ENCODE results near the gene SUSD4.
A peak's percentile ranks its signal among the peaks of the same experiment; 100 is the strongest.

Gene SUSD4

DNA sequence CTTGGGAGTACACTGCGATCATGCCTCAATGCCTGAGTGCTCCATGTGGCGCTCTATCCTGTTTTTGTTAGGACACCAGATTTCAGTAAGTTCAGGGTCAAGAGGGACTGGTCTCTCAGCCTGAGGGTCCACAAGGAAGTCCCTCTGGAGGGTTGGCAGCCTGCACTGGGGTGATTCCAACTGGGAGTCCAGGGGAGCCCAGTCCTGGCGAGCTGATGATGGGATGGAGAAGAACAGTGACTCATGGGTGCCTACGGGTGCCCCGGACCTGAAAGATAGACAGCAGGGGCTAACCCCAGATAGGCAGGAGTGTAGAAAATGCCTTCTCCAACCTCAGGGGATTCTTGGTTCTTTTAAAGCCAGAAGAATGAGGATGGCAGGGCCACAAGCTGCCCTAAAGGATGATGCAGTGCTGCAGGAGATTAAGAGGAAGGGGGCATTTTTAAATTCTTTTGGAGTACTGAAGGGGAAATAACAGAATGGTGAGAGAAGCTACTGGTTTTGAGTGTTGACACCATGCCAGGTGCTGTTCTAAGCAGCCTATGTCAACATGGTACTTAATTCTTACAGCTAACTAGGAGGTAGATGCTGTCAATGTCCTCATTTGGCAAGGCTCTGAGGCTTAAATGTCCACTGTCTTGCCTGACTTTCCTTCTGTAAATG lies 152.5 kb downstream of the SUSD4 start:
- no peak for DNase-seq (ENCODE audit: low spot score)

DNA sequence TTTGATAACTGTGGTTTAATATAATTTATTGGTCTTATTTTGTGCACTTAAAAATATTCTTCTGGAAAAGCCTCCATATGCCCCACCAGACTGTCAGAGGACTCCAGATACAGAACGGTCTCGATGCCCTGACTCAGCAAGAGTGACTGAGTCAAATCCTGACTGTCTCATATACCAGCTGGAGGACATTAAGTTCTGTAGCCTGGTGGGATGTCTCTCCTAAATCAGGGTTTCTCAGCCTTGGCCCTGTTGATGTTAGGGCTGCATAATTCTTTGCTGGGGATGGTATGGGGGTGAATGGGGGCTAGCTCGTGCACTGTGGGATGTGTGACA lies 153.2 kb downstream of the SUSD4 start:
- no peak for DNase-seq (ENCODE audit: low spot score)

DNA sequence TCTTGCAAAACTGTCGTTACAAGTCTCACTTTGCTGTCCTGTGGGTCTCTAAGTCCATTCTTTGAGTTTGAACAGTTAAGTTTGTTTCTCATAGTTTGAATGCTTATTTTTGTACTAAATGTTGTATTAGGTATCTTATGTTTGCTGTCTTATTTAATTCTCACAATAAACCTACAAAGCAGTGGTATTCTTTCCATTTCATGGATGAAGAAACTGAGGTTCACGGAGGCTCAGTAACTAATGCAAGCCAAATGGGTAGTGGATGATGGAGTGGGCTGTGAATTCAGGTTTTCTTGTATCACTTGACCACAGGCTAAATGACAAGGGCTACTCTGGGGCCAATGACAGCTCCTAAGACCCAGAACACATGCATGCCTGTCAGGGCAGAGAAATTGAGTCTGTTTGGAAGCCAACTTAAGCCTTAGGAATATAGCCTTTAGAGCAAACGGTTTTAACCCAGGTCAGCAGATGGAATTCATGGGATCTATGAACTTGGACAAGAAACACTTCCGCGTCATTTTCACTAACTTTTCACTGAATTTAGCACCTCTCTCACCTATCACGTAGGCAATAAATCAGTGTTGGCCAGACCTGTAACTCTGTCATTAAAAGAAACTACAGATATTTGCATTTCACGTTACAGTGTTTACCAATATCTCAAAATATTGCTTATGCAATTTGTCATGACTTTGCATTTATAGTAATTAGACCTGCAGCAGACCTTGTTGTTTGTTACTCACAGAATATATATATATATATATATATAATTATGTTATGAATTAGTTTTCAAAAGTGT lies 153.8 kb downstream of the SUSD4 start:
- DNase-seq (ENCODE audit: low spot score) = no peak

DNA sequence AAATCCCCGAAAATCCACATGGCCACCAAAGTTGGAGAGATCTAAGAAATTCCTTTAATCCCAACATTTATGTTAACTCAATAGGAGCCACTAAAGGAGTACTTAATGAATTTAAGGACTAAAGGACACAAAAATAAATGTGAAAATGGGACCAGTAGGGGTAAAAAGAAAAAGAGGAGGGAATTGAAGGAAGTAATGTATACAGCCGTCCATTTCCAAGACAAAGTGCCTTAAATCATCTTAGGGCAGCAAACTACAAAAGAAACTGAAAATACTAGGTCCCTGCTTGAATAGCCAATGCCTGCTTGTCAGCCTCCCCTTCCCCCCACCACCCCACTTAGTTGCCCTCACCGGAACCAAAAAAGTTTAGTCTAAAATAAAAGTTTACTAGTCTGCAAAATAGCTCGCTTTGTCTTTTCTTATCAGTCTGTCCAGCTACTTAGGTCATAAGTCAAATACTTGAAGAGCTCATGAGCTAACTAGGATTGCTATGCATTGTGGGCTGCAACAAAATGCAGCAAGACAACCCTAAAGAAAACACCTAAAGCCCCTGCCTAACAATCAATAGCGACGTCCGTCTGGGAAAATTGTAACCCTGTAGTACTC lies 154.6 kb downstream of the SUSD4 start:
- DNase-seq (ENCODE audit: low spot score) = no peak

DNA sequence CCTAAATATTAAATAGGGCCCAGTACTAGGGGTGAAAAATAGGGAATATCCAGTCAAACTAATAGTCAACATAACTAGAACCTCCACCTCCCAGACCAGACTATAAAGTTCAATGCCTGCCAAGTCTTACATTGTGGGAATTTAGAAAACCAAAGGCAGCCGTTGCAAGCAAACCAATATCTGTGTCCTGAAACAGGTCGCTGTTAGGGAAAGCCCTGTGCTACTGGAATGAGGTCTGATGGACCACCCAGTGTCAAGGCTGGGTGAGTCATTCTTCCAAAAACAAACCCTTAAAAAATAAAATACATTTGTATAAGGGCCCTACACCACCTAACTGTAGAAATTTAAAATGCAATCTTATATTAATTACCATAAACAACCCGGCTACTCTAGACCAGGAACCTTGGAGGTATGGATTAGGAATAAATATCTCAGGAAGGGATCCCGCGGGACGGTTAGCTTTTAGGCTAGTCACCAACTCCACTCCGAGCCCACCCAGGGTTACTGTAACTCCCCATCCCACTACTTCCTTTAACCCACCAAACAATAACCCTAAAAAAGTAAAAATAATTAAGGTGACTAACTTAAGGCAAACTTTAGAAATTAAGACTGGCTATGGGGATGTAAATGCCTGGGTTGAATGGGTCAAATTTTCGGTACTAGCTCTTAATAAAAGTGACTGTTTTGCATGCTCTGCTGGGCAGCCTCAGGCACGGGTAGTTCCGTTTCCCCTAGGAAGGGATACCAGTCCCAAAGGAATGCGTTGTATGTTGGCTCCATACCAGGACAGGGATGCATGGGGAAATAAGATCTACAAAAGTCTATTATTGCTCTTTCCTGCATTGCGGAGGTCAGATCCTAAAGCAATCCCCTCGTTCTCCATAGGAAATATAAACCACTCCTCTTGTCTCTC lies 155.6 kb downstream of the SUSD4 start:
- DNase-seq (ENCODE audit: low spot score) = no peak

DNA sequence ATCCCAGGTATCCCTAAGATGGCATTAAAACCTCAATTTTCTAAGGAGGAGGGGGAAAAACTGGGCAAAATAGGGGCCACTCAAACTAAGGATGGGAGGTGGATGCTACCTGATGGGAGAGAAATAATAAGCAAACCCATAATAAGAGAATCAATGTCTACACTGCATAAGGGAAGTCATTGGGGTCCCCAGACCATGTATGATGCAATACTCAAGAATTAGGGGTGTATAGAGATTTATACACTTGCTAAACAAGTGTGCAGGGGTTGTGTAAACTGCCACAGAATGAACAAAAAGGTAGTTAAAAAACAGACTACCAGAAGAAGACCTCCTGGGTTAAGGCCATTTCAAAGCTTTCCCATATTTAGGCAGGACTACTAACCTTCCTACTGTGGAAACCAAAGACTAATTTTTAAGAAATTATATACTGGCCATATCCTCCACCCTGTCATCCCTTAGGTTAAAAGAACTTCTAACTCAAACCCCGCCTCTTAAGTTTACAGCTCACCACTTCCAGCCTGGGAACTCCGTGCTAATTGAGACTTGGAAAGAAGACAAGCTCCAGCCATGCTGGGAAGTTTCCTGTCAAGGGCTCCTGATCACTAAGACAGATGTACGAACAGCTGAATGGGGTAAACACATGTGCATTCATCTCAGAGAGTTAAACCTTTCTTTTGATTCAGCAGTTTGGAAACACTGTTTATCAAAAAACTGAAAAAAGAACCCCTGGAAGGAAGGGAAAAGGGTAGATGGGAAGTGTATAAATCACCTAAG lies 156.5 kb downstream of the SUSD4 start:
- no peak for DNase-seq (ENCODE audit: low spot score)

DNA sequence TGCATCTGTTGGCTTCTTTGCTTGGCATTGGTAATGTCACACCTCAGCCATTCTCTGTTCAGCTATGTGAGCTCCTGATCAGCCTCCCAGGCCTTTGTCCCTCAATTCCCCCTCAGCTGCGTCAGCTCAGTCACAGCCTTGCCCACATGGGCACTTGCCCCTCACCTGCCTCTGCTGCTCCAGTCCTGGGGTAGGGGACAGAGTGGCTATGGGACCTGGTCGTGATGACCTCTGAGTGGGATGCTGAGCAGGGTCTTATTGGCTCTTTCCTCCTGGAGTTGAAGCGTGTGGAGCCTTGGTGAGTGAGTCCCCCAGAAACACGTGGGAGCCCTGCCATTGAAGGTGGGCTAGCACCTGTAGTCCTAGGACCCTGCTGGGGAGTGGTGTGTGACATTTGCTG lies 159.6 kb downstream of the SUSD4 start:
- no peak for DNase-seq (ENCODE audit: low spot score)

DNA sequence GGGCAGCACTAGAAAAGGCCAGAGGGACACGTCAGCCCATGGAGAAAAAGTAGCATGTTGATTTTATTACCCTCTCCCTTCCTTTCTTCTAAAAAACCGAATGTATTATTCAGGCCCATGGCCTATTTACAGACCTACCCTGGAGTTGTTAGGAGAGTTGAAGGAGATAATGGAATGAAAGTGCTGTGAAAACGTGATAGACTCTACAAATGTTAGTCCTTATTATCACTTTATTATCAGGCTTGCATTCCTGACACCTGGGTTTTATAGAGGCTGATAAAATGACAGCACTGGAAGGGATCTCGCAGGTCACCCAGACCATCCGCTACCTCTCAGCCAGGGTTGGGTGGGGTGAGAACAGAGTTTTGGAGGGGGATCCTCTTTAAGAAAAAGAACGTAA lies 160.3 kb downstream of the SUSD4 start:
- no peak for DNase-seq (ENCODE audit: low spot score)

DNA sequence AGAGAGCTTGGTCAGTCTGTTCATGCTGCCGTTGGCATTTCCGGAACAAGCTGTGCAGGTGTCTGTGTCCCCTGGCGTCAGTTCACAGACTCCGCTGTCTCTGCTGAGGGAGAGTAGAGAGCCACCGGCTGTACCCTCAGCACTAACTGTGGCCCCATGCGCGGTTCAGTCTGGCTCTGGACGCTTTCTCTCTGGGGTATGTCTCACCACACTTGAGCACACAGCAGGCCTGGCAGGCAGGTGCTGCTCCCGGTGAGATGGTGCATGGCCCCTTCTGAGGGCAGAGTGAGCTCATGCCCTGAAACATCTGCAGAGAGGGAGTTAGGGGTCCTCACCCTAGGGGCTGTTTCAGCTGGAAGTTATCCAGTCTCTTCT lies 161.0 kb downstream of the SUSD4 start:
- DNase-seq (ENCODE audit: low spot score) = no peak

DNA sequence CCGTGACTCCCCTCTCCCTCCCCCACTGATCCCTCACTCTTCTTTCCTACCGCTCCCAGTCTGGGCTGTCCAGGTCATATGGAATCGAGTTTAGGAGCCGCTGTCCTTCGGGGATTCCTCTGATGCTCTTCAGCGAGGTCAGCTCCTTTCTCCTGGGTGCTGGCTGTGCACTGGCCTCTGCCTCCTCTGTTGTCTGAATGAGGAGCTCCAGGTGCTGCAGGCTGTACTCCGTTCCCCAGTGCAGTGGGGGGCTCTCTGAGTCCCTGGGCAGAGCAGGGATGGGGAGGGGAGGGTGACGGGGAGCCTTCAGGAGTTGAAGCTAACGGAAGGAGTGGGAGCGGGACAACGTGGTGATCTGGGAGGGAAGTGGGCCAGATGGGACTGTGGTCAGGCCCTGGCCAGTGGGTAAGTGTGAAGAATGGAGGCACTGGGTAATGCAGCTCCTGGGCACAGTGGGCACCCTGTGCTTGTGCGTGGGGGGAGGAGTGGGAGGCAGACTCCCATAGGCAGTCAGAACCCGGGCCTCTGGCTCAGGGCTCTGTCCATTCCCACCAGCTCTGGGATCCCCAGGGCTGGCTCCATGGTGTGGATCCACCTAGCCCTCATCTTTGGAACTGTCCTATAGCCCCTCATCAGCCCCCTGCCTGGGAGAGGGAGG lies 161.5 kb downstream of the SUSD4 start:
- DNase-seq (ENCODE audit: low spot score) = no peak

DNA sequence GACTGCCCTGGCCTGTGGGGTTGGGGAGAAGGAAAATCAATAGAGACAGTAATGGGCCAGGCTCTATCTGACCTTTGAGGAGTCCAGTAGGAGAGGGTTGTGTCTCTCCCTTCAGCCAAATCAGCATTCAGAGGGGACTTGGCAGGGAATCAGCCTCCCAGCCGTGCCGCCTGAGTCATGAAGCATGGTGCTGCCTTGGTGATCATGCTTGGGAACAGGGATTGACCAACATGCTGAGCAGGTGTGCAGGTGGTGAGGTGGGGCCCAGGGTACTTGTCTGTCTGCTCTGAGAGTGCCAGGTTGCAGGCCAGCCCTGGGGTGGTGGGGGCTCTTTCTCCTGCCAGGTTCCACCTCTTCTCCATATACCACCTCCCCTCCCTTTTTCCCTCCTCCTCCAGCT lies 162.0 kb downstream of the SUSD4 start:
- no peak for DNase-seq (ENCODE audit: low spot score)

DNA sequence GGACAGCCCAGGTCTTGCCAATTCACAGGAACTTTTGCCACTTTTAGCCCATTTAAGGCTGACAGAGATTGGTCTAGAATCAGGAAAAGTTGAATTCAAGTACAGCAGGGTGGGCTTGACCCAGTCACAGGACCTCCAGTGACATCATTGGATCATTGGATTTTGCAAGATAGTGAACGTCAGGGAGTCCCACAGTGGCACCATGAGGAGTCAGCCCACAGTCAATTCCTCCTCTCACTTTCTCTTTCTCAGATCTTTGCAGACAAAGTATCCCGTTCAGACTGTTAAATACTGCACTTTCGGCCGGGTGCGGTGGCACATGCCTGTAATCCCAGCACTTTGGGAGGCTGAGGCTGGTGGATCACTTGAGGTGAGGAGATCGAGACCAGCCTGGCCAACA lies 163.1 kb downstream of the SUSD4 start:
- no peak for DNase-seq (ENCODE audit: low spot score)

DNA sequence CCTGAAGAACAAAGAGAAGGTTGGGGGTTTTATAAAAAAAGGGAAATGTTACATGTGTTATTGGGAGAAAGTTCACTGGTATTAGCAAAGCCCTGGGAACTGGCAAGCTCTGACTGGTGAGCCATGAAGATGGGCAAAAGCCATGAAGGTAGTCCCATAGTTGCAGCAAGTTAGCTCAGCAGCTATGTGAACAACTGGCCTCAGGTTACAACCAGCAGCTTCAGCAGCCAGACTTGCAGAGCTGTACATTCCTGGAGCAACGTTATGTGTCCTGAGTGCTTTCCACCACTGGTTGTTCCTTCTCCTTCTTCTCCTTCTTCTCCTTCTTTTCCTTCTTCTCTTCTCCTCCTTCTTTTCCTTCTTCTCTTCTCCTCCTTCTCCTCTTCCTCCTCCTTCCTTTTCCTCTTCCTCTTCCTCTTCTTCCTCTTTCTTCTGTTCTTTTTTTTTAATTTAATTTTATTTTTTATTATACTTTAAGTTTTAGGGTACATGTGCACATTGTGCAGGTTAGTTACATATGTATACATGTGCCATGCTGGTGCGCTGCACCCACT lies 164.8 kb downstream of the SUSD4 start:
- no peak for DNase-seq (ENCODE audit: low spot score)

DNA sequence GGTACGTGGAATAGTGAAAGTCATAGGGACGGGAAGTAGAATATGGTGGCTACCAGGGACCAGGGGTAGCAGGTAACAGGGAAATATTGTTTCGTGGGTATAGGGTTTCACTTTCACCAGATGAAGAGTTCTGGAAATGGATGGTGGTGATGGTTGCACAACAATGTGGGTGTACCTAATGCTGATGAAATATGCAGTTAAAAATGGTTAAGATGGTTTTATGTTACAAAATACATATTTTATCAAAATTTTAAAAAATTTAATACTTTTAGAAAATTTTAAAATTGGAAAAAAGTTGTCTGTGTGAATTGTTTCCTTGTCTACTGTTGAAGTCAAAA lies 165.4 kb downstream of the SUSD4 start:
- DNase-seq (ENCODE audit: low spot score) = no peak

DNA sequence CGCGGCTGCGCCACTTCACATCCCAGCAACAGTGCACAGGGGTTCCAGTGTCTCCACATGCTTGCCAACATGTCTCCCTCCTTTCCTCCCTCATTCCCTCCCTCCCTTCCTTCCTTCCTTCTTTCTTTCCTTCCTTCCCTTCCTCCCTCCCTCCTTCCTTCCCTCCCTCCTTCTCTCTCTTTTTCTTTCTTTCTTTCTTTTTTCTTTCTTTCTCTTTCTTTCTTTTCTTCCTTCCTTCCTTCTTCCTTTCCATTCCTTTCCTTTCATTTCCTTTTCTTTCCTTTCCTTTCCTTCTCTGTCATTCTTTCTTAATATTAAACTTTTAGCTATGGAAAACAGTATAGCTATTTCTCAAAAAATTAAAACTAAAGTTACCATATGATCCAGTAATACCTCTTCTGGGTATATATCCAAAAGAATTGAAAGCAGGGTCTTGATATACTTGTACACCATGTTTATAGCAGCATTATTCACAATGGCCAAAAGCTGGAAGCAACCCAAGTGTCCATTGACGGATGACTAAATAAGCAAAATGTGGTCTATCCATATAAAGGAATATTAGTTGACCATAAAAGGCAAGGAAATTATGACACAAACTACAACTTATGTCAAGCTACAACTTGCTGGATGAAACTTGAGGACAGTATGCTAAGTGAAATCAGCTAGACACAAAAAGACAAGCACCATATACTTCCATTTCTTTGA lies 165.9 kb downstream of the SUSD4 start:
- DNase-seq (ENCODE audit: low spot score) = no peak

DNA sequence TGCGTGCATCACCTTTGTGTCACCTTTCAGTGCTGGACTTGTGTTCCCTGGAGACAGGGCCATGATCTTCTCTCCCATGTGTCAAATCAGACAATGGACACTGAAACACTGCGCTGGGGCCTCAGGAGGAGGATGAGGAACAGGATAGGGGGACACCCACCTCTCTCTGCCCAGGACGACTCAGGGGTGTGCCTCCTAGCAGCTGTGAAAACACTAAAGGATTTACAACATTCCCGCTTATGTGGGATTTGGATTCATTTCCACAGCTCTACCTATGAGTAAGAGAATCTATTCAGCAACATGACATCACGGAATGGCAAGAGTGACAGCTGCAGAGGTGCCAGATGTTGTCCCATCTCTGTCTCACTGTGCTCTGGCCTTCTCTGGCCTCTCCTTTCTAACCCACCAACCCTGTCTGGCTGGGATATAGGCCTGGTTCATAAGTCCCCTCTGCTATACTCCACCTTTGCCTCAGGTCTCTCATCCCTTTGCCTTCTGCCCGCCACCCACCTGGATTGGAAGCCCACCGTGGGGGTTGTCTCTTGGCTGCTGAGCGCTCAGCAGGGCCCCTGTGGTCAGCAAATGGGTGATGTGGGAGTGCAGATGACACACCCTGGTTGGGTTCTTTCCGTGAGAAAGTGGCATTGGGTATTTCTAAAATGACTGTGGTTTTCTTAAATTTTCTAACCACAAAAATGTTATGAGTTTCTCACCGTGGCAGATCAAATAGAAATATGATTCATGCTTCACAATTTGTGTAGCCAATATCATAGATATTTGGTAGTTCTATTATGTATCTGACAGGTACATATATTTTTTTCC lies 173.9 kb downstream of the SUSD4 start:
- DNase-seq (ENCODE audit: low spot score) = no peak

DNA sequence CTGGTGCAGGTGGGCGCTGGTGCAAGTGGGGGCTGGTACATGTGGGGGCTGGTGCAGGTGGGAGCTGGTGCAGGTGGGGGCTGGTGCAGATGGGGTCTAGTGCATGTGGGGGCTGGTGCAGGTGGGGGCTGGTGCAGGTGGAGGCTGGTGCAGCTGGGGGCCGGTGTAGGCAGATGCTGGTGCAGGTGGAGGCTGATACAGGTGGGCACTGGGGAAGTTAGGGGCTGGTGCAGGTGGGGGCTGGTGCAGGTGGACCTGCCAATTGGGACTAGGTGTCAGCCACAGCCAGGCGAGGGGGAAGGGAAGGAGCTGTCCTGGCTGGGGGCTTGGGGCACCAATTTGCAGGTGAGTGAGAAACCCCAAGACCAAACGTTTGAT lies 174.5 kb downstream of the SUSD4 start:
- DNase-seq (ENCODE audit: low spot score) = no peak

DNA sequence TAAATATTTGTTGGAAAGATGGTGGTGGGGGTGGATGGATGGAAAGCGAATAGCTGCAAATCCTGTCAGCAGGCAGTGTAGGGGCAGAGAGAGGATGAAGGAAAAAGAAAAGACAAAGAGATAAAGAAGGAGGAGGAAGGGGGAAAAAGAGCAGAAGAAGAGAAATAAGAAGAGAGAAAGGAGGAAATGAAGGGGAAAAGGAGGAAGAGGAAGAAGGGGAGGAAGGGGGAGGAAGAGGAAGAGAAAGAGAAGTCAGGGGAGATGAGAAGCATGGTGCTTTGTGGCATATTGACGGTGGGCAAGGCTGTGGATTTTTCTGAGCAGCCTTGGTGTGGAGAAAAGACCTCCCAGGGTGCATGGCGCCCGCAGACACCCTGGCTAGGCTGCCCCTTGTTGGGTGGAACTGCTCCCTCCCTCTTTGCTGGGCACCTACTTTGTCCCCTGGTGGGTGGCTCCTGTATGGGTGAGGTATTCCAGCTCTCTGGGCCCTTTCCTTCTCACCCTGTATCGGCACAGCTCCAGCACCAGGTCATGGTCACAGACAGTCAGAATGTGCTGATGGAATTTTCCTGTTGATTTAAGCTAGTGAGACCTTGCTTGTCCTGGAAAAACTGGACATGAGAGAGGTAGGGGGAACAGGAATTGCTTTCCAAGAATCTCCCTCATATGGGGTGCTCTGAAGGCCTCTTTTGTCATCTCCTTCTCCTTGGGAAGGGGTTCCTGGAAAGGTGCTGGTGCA lies 175.2 kb downstream of the SUSD4 start:
- DNase-seq (ENCODE audit: low spot score) = peak; percentile 29

DNA sequence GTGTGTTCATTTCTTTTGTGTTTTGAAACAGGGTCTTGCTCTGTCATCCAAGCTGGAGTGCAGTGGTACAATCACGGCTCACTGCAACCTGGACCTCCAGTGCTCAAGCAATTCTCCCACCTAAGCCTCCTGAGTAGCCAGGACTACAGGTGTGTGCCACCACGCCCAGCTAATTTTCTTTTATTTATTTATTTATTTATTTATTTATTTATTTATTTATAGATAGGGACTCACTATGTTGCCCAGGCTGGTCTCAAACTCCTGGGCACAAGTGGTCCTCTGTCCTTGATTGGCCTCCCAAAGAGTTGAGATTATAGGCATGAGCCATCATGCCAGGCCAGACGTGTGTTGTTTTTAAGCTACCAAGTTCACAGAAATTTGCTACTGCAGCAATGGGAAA lies 177.2 kb downstream of the SUSD4 start:
- no peak for DNase-seq (ENCODE audit: low spot score)
